ENCODE data around the gene MNAT1.

DNA sequence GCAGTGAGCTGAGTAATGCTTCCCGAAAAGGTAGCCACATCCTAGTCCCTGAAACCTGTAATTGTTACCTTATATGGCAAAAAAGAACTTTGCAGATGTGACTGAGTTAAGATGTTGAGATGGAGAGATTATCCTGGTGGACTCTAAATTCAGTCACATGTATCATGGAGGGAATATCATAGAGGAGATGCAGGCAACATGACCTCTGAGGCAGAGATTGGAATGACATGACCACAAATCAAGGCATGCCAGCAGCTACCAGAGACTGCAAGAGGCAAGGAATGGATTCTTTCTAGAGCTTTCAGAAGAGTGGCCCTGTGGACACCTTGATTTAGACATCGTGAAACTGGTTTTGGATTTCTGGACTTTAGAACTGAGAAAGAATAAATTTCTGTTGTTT lies 265.0 kb downstream of the MNAT1 start:
- TF ChIP-seq ZNF331 (CRISPR knock-in tag; IDR thresholded peaks at IDR 0.05; ENCODE audit: low read depth) (no peak), CTCF (conservative IDR thresholded peaks at IDR 0.05; ENCODE audit: low read depth in 2 of 2) (no peak), EZH2phosphoT487 (IDR thresholded peaks at IDR 0.05; ENCODE audit: unreplicated experiment) (no peak), EZH2 (IDR thresholded peaks at IDR 0.05; ENCODE audit: low read depth, unreplicated experiment) (no peak), REST (IDR thresholded peaks at IDR 0.05; ENCODE audit: unreplicated experiment) (no peak), JUNB (IDR thresholded peaks at IDR 0.05; ENCODE audit: unreplicated experiment) (no peak), CREB1 (CRISPR knock-in tag; IDR thresholded peaks at IDR 0.05; ENCODE audit: low read depth) (no peak), POLR2AphosphoS5 (IDR thresholded peaks at IDR 0.05; ENCODE audit: low read depth) (no peak), ZNF114 (CRISPR knock-in tag; IDR thresholded peaks at IDR 0.05) (no peak), STAT1 (IDR thresholded peaks at IDR 0.05; ENCODE audit: unreplicated experiment) (no peak), NANOG (IDR thresholded peaks at IDR 0.05; ENCODE audit: borderline replicate concordance) (no peak), ZNF462 (CRISPR knock-in tag; IDR thresholded peaks at IDR 0.05) (no peak)
- TF ChIP-seq, protein P1, sequence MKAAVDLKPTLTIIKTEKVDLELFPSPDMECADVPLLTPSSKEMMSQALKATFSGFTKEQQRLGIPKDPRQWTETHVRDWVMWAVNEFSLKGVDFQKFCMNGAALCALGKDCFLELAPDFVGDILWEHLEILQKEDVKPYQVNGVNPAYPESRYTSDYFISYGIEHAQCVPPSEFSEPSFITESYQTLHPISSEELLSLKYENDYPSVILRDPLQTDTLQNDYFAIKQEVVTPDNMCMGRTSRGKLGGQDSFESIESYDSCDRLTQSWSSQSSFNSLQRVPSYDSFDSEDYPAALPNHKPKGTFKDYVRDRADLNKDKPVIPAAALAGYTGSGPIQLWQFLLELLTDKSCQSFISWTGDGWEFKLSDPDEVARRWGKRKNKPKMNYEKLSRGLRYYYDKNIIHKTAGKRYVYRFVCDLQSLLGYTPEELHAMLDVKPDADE (IDR thresholded peaks at IDR 0.05), result no peak
